H54 (cell line): ENCODE data around the gene SLCO3A1.

ENCODE experiments used
- DNase-seq: peaks from one replicate; pipeline ENCODE4 v3.0.0; 2011; ENCODE audit warnings: low spot score, mixed read lengths; ENCODE audit not compliant: insufficient read length
- FAIRE-seq: peaks from 3 replicates; lab custom pipeline; 2011; peaks lifted over from hg19 to GRCh38; lab: Jason Lieb, UNC
- POLR2A ChIP-seq: IDR thresholded peaks from 2 replicates; pipeline ENCODE4 v1.6.1; 2011; ENCODE audit warnings: low read depth, mild to moderate bottlenecking, low read length

SLCO3A1 gene

GRCh38 chr15:91865950-91866349 is 12.4 kb downstream of the SLCO3A1 start:
- DNase-seq (no peak), FAIRE-seq (no peak)
- TF ChIP-seq POLR2A, result no peak

- TF ChIP-seq POLR2A, result no peak
- FAIRE-seq (no peak), DNase-seq (no peak)
Observed at GRCh38 chr15:91866371-91866905, 12.9 kb downstream of the SLCO3A1 start.

DNA sequence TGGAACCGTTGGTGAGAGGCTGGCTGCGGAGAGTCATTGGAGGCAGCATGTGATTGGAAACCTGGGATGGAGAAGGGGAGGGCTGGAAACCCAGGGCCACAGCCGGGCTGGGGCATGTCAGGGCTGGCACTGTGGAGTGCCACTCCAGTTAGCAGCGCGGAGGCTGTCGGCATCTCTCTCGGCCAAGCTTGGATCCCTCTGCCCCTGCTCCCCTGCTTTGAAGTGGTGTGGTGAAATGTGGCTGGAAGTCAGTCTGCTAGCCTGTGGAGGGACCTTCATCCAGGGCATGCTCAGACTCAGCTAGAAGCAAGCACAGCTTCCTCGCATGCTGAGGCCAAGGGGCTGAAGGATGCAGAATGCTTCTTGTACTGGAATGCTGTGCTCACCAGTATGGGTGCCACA is 13.5 kb downstream of the SLCO3A1 start:
- TF ChIP-seq POLR2A, result no peak
- DNase-seq, result no peak
- FAIRE-seq, result no peak

DNA sequence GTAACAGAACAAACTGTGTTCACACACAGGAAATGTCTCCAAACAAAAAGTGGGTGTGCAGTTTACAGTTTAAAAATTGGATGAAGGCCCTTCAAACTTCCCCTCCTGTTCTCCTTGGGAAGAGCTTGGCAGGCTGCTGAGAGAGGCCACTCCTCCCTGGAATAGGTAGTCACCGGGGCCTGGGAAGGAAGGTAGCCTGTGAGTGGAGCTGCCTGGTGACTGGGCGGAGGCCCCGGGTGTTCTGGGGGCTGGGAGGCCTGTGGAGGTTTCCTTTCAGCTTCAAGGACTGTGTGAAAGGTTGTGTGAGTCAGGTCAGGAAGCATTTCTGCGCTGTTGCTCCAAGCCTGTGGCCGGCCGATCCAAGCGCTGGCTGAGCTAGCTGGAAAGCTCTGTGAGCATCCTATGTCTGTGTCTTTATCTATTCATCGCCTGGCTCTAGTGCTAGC is 14.1 kb downstream of the SLCO3A1 start:
- DNase-seq (peak; percentile 76), FAIRE-seq (peak; percentile 52)
- TF ChIP-seq POLR2A, result no peak

GRCh38 chr15:91870876-91871537 is 17.5 kb downstream of the SLCO3A1 start:
- no peak for FAIRE-seq
- TF ChIP-seq POLR2A, result no peak
- DNase-seq, result no peak

GRCh38 chr15:91871837-91872236 is 18.3 kb downstream of the SLCO3A1 start:
- DNase-seq (no peak), FAIRE-seq (no peak)
- no peak for TF ChIP-seq POLR2A

DNA sequence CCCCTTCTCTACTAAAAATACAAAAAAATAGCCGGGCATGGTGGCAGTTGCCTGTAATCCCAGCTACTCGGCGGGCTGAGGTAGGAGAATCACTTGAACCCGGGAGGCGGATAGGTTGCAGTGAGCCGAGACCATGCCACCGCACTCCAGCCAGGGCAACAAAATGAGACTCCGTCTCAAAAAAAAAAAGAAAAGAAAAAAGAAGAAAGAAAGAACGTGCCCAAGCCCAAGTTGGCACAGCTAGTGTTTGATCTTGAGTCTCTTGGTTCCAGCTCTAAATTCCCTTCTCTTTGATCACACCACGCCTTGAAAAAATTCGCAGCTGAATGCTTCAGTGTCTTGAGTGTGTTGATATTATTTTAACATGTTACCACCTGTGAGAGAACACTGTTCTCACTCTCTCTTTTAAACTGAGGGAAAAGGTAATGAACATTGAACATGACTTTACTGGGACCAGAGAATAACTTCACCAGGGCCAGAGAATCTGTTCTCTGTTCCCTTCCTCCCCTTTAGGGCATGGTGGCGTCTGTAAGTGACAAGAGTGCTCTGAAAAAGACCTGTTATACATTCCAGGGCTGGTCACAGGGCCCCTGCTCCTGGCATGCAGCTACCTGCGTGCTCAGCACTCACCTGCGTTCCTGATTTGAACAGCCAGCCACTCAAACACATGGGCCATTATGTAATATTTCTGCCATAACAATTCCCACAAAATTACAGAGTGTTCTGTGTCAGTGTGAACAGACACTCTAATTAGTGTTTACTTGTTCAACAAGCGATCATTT is 19.0 kb downstream of the SLCO3A1 start:
- FAIRE-seq (no peak), DNase-seq (no peak)
- no peak for TF ChIP-seq POLR2A

DNA sequence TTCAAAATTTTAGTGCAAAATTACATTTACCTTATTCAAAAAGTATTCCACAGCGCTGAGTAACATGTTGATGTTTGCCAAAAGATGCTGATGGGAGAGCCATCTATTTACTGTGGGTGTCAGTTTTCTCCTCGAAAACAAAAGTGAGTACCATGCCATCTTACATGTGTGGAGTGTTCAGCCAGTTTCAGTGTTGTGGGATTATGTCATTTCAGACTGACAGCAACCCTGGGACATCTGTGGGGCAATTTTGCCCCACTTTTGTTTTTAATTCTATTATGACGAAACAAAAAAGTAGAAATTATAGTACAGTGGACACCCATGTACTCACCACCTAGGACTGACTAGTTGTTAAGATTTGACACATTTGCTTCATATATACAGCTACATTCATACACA is 19.6 kb downstream of the SLCO3A1 start:
- DNase-seq (no peak), FAIRE-seq (no peak)
- no peak for TF ChIP-seq POLR2A

- no peak for TF ChIP-seq POLR2A
- DNase-seq, result no peak
- no peak for FAIRE-seq
Observed at GRCh38 chr15:91874171-91874570, 20.7 kb downstream of the SLCO3A1 start.

- DNase-seq (no peak), FAIRE-seq (no peak)
- TF ChIP-seq POLR2A, result no peak
Observed at GRCh38 chr15:91874992-91875660, 21.6 kb downstream of the SLCO3A1 start.

- TF ChIP-seq POLR2A, result no peak
- no peak for DNase-seq
- no peak for FAIRE-seq
Observed at GRCh38 chr15:91876187-91876586, 22.7 kb downstream of the SLCO3A1 start.

DNA sequence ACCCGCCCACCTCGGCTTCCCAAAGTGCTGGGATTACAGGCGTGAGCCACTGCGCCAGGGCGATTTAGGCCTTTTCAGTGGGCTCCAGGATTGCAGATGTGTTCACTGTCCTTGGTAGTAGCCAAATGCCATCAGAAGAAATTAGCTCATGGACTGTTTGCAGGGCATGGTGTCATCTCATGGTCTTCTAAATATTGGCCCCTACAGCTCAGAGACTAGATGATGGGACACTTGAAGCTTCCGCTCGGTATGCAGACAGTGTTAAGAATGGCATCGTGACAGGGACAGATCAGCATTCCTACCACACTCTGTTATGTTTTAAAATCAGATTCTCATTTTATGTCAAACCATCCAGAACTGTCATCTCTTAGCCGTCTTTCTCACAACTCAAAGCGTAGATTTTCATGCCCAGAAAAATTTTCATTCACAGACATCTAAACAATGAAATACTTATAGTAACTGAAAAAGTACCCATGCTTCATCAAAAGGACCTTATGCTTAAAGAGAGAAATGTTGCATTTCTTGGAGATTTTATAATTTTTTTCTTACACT is 24.9 kb downstream of the SLCO3A1 start:
- no peak for FAIRE-seq
- DNase-seq, result no peak
- TF ChIP-seq POLR2A, result no peak

DNA sequence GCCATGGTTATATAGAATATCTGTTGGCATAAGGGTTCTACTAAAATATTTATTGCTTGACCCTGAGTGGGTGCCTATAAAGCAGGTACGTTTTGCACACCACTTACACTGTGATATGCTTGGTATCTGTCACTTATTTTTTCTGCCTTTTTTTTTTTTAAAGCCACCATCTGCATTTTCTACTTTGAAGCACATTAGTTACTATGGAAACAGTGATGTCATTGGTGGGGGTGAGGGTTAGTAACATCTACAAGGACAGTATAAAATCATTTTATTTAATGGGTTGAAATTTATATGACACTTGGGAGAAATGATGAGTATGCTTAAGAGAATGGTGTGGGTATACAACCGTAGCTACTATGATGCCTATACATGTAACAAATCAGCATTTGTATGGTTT is 25.6 kb downstream of the SLCO3A1 start:
- DNase-seq (no peak), FAIRE-seq (no peak)
- no peak for TF ChIP-seq POLR2A

DNA sequence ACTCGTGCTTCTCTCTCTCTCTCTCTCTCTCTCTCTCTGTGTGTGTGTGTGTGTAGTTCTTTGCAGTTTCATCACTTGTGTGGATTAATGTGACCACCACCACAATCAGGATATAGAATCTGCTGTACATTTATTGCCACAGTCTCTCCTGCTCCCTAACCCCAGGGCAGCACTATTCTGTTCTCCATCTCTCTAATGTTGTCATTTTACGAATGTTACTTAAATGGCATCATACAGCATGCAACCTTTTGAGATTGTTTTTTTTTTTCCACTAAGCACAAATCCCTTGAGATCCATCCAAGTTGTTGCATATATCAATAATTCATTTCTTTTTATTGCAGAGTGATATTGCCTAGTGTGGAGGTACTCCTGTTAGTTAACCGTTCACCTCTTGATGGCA is 26.9 kb downstream of the SLCO3A1 start:
- FAIRE-seq (no peak), DNase-seq (no peak)
- TF ChIP-seq POLR2A, result no peak
